Neural progenitor cell (in vitro differentiated cells): ENCODE results near the gene IFI30. TPM values are rescaled to one million over a fixed set of nuclear protein-coding genes. Genes with fewer than 3 reads are reported as not detected.

Experiments used
- DNase-seq: peaks from one replicate; pipeline ENCODE4 v3.0.0-alpha.2; 2016; ENCODE audit warnings: low spot score
- H2AFZ ChIP-seq: fragments of 200-600 bp; sonication (generic); replicated peaks from 2 replicates; pipeline ENCODE4 v1.6.1; 2016; ENCODE audit warnings: antibody characterized with exemption
- H3F3A ChIP-seq: fragments of 200-600 bp; sonication (generic); 2 replicates; pipeline ENCODE4 v1.6.1; 2016; ENCODE audit warnings: antibody characterized with exemption, low read depth
- H3K27ac ChIP-seq: fragments of 200-600 bp; sonication (generic); 2 replicates; pipeline ENCODE4 v1.5.1; 2016; ENCODE audit warnings: mild to moderate bottlenecking
- H3K27me3 ChIP-seq: fragments of 200-600 bp; sonication (generic); 2 replicates; pipeline ENCODE4 v1.6.1; 2016; ENCODE audit warnings: mild to moderate bottlenecking, moderate library complexity
- H3K36me3 ChIP-seq: fragments of 200-600 bp; sonication (generic); 2 replicates; pipeline ENCODE4 v1.5.1; 2016
- H3K4me1 ChIP-seq: fragments of 200-600 bp; sonication (generic); 2 replicates; pipeline ENCODE4 v1.6.1; 2016; ENCODE audit warnings: mixed run types
- H3K4me2 ChIP-seq: fragments of 200-600 bp; sonication (generic); 2 replicates; pipeline ENCODE4 v1.6.1; 2016
- H3K4me3 ChIP-seq: fragments of 200-600 bp; sonication (generic); 2 replicates; pipeline ENCODE4 v1.5.1; 2016
- H3K79me2 ChIP-seq: fragments of 200-600 bp; sonication (generic); 2 replicates; pipeline ENCODE4 v1.6.1; 2016; ENCODE audit warnings: low read depth
- H3K9ac ChIP-seq: fragments of 200-600 bp; sonication (generic); 2 replicates; pipeline ENCODE4 v1.6.1; 2016
- H3K9me3 ChIP-seq: fragments of 200-600 bp; sonication (generic); 2 replicates; pipeline ENCODE4 v1.5.1; 2016; ENCODE audit warnings: low read depth
- H4K20me1 ChIP-seq: fragments of 200-600 bp; sonication (generic); 2 replicates; pipeline ENCODE4 v1.6.1; 2016; ENCODE audit warnings: low read depth
- H3K27ac Mint-ChIP-seq: 3 replicates; pipeline ENCODE4 v1.8.0; 2021; ENCODE audit warnings: mixed read lengths
- H3K27me3 Mint-ChIP-seq: 2 replicates; pipeline ENCODE4 v1.8.0; 2022; ENCODE audit warnings: low read depth, mild to moderate bottlenecking, inconsistent platforms, moderate library complexity, mixed read lengths; ENCODE audit not compliant: insufficient read depth
- H3K36me3 Mint-ChIP-seq: 3 replicates; pipeline ENCODE4 v1.8.0; 2021; ENCODE audit warnings: mixed read lengths
- H3K4me1 Mint-ChIP-seq: 3 replicates; pipeline ENCODE4 v1.8.0; 2021; ENCODE audit warnings: mixed read lengths
- H3K4me3 Mint-ChIP-seq: 3 replicates; pipeline ENCODE4 v1.8.0; 2021; ENCODE audit warnings: mild to moderate bottlenecking, moderate library complexity, mixed read lengths
- H3K9me3 Mint-ChIP-seq: 3 replicates; pipeline ENCODE4 v1.8.0; 2020; ENCODE audit warnings: mixed read lengths
- CTCF ChIP-seq: fragments of 200-600 bp; sonication (generic); IDR thresholded peaks from 2 replicates; pipeline ENCODE4 v1.5.1; 2017; ENCODE audit warnings: antibody characterized with exemption, mild to moderate bottlenecking
- EZH2 ChIP-seq: fragments of 200-600 bp; sonication (generic); IDR thresholded peaks from 2 replicates; pipeline ENCODE4 v1.6.1; 2017; ENCODE audit warnings: antibody characterized with exemption, mild to moderate bottlenecking, moderate library complexity
- EZH2phosphoT487 ChIP-seq: fragments of 200-600 bp; sonication (generic); IDR thresholded peaks from 2 replicates; pipeline ENCODE4 v1.6.1; 2017; ENCODE audit warnings: antibody characterized with exemption
- total RNA-seq: library from RNA; depleted of rRNA; stranded (reverse); fragments of >200 nt; gene quantifications from 2 replicates; pipeline ENCODE4 v1.2.3, GENCODE V29; 2015; ENCODE audit warnings: low replicate concordance

IFI30 gene
- total RNA-seq, 1 donor from 2014 or later, result not detected

DNA sequence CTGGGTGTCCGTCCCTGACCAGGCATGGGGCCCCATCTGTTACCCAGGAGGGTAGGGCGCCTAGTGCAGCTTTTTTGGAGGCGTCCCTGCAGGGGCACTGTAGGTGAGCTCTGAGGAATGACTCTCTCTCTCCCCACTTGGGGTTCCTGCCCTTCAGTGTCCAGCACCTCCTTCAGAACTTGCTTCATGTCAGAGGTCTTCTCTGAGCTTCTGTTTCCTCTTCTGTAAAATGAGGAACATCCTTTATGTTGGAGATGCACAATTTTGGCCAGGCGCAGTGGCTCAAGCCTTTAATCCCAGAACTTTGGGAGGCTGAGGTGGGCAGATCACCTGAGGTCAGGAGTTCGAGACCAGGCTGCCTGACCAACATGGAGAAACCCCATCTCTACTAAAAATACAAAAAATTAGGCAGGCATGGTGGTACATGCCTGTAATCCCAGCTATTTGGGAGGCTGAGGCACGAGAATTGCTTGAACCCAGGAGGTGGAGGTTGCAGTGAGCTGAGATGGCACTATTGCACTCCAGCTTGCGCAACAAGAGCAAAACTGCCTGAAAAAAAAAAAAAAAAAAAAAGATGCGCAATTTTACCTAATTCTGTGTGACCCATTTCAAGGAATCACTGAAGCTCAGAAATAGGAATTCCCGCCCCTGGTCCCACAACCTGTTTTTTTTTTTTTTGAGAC, 35.8 kb upstream of the IFI30 start:
- no peaks in the 10 kb centered on the region for H3K4me1 ChIP-seq
- Mint-ChIP-seq H3K27me3 (peaks cover 3% of the 10 kb centered on the region), H3K4me3 (no peak overlapping the region), H3K4me1 (no peaks in the 10 kb centered on the region), H3K9me3 (no peaks in the 10 kb centered on the region), H3K27ac (no peak overlapping the region), H3K36me3 (peaks cover 15% of the 10 kb centered on the region)
- no peaks in the 10 kb centered on the region for H4K20me1 ChIP-seq
- H3K9ac ChIP-seq, result peak overlapping the region; percentile 37
- no peak overlapping the region for H3K4me2 ChIP-seq
- no peak for TF ChIP-seq CTCF
- TF ChIP-seq EZH2, result no peak
- TF ChIP-seq EZH2phosphoT487, result no peak
- H3K27ac ChIP-seq, result no peak overlapping the region
- no peaks in the 10 kb centered on the region for H3F3A ChIP-seq
- no peak overlapping the region for H2AFZ ChIP-seq
- no peaks in the 10 kb centered on the region for H3K27me3 ChIP-seq
- peaks cover 3% of the 10 kb centered on the region for H3K36me3 ChIP-seq
- no peaks in the 10 kb centered on the region for H3K79me2 ChIP-seq
- no peak for DNase-seq
- no peaks in the 10 kb centered on the region for H3K9me3 ChIP-seq
- no peak overlapping the region for H3K4me3 ChIP-seq

- H3K27ac ChIP-seq, result no peak overlapping the region
- no peak overlapping the region for H3K27ac Mint-ChIP-seq
- no peak overlapping the region for H2AFZ ChIP-seq
- peak overlapping the region; percentile 14 for H3K4me3 Mint-ChIP-seq
- DNase-seq, result no peak
- no peaks in the 10 kb centered on the region for H4K20me1 ChIP-seq
- H3K4me3 ChIP-seq, result no peak overlapping the region
- H3K4me1 Mint-ChIP-seq, result no peaks in the 10 kb centered on the region
- no peaks in the 10 kb centered on the region for H3K79me2 ChIP-seq
- H3K9me3 ChIP-seq, result no peaks in the 10 kb centered on the region
- no peak overlapping the region for H3K4me2 ChIP-seq
- no peaks in the 10 kb centered on the region for H3K27me3 ChIP-seq
- H3K4me1 ChIP-seq, result no peaks in the 10 kb centered on the region
- peaks cover 3% of the 10 kb centered on the region for H3K36me3 ChIP-seq
- peaks cover 3% of the 10 kb centered on the region for H3K27me3 Mint-ChIP-seq
- no peak overlapping the region for H3K9ac ChIP-seq
- H3K36me3 Mint-ChIP-seq, result peaks cover 13% of the 10 kb centered on the region
- H3K9me3 Mint-ChIP-seq, result no peaks in the 10 kb centered on the region
- TF ChIP-seq CTCF (no peak), EZH2 (no peak), EZH2phosphoT487 (no peak)
- no peaks in the 10 kb centered on the region for H3F3A ChIP-seq
Observed at GRCh38 chr19:18140473-18140872, 33.1 kb upstream of the IFI30 start.

- TF ChIP-seq EZH2phosphoT487, result no peak
- TF ChIP-seq EZH2, result no peak
- TF ChIP-seq CTCF, result no peak
- H4K20me1 ChIP-seq, result no peaks in the 10 kb centered on the region
- Mint-ChIP-seq H3K36me3 (peaks cover 13% of the 10 kb centered on the region), H3K9me3 (no peaks in the 10 kb centered on the region), H3K4me1 (no peaks in the 10 kb centered on the region), H3K27me3 (peaks cover 3% of the 10 kb centered on the region), H3K4me3 (no peak overlapping the region), H3K27ac (no peak overlapping the region)
- H3K9me3 ChIP-seq, result no peaks in the 10 kb centered on the region
- peaks cover 3% of the 10 kb centered on the region for H3K36me3 ChIP-seq
- H3K27ac ChIP-seq, result no peak overlapping the region
- H3K4me1 ChIP-seq, result no peaks in the 10 kb centered on the region
- no peaks in the 10 kb centered on the region for H3K79me2 ChIP-seq
- H3K27me3 ChIP-seq, result no peaks in the 10 kb centered on the region
- H3K9ac ChIP-seq, result no peak overlapping the region
- no peaks in the 10 kb centered on the region for H3F3A ChIP-seq
- H2AFZ ChIP-seq, result no peak overlapping the region
- H3K4me3 ChIP-seq, result no peak overlapping the region
- H3K4me2 ChIP-seq, result no peak overlapping the region
- DNase-seq, result no peak
Observed at GRCh38 chr19:18141031-18141430, 32.6 kb upstream of the IFI30 start.
